ENCODE measurements around the gene SAMD13. TPM values are rescaled to one million over a fixed set of nuclear protein-coding genes. Genes with fewer than 3 reads are reported as not detected.

The SAMD13 gene, protein sequence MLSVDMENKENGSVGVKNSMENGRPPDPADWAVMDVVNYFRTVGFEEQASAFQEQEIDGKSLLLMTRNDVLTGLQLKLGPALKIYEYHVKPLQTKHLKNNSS
- 0.10 TPM for polyA plus RNA-seq (2013, experiment 1 of 2; ENCODE audit: insufficient read length)
- 0.16 TPM for polyA plus RNA-seq (2013, experiment 2 of 2; ENCODE audit: insufficient read length)

- peak; percentile 40 for DNase-seq
Measured at GRCh38 chr1:84301004-84301784, at the start of gene SAMD13. TSS of gene SAMD13 (plus strand) at chr1:84301708. CDS start at chr1:84303235, 1,527 bp downstream.

DNA sequence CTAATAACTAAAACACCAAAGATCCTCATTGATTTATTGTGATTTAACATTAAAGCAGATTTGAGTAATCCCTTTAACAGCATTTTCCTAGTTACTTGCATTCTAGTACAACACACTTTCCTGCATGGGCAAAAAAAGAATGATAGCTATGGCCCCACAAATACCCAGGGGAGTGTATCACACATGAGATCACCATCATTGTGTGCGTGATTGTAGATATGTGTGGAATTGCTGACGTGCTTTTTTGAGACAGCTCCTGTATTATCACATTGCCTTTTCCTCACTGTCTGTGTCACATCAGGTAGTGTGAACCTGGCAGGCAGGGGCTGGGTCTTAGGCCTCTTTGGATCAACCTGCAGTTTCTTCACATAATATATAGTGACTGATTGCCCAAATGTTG, 48.5 kb upstream of the SAMD13 start:
- peak; percentile 74 for DNase-seq

DNA sequence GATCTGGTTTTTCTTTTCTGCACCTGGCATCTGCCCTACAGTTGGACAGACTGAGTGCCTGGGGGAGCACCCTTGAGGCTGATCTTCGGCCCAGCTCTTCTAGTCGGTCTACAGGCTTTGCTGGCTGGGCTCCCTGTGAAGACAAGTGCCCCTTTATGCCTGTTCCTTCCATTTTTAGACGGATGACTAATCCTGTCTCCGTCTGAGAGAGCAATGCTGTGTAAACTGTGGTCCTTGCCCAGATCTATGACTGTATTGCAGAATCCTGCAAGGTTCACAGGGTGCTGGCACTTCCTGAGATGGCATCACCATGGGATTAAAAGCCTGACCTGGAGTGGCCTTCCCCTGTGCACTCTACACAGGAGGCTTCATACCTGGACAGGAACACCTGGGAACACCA, 47.6 kb upstream of the SAMD13 start:
- DNase-seq, result peak; percentile 90

DNA sequence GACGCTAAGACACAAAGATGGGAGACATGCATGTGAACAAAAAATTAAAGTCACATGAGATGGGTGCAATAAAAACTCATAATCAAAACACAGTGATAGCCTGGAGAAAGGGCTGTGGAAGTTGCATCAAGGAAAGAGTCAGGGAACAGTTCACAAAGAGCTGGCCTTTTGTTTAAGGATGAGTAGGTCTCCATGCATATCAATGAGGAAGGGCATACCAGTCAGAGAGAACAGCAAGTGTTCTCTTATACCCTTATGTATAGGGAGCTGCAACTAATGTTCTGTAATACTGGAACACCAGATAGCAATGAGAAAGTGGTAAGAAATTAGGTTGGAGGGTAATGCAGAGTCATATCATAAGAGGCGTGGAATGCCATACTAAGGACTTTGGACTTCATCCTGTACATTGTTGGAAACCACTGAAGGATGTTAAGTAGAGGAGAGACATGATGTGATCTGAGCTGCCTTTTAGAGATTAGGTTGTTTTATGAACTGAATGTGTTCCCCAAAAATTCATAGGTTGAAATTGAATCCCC, 46.7 kb upstream of the SAMD13 start:
- no peak for DNase-seq

- DNase-seq, result no peak
Measured at GRCh38 chr1:84255582-84255981, 45.9 kb upstream of the SAMD13 start.

DNA sequence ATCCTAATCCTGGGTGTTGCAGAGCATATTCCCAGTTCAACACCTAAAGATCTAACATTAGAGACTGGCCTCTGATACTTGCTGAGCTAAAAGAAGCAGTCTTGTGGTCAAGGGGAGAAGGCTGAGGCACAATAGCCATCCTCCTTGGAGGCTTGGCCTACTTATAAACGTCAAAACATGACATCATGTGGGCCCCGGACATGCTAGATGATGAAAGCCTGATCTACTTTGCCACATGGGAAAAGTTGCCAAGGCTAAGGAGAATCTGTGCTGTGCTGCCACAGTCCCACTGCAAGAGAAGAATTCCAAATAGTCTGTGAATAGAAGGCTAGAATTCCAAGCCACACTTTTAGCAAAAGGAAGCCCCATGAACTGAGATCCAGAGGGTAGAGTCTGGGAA, 43.9 kb upstream of the SAMD13 start:
- DNase-seq, result no peak

GRCh38 chr1:84259376-84259775, 42.1 kb upstream of the SAMD13 start:
- no peak for DNase-seq

- DNase-seq, result no peak
Measured at GRCh38 chr1:84259989-84260388, 41.5 kb upstream of the SAMD13 start.

- no peak for DNase-seq
Measured at GRCh38 chr1:84260852-84261518, 40.5 kb upstream of the SAMD13 start.

GRCh38 chr1:84264961-84265360, 36.5 kb upstream of the SAMD13 start:
- DNase-seq, result no peak

GRCh38 chr1:84265867-84266266, 35.6 kb upstream of the SAMD13 start:
- DNase-seq, result no peak

DNA sequence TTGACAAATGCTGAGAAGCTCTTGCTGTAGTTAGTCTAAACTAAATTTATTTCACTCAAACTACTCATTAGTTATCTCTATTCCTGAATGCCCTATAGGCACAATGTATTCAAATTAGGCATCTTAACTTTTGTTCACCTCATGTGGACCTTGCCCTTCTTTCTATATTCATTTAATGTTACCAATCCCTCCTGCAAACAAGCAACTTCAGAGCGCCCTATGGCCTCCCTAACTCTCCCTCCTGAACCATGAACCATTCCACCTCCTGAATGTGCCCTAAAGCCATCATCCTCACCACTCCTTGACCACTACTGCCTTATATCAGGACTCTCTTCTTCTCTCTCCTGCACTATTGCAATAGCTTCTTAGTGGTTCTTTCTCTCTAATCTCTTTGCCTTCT, 34.8 kb upstream of the SAMD13 start:
- DNase-seq, result no peak

DNA sequence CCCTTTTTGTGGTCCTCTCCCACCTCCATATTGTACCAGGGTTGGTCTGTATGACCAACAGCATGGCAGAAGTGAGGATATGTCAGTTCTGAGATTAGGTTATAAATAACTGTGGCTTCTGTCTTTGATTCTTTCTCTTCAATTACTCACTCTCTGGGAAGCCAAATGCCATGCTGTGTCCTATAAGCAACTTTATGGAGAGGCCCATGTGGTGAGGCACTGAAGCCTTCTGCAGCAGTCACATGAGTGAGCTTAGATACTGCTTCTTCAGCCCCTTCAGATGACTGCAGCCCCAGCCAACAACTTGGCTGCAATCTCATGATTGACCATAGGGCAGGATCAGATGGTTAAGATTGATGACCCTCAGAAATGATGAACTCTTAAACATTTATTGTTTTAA, 34.0 kb upstream of the SAMD13 start:
- DNase-seq, result no peak

DNA sequence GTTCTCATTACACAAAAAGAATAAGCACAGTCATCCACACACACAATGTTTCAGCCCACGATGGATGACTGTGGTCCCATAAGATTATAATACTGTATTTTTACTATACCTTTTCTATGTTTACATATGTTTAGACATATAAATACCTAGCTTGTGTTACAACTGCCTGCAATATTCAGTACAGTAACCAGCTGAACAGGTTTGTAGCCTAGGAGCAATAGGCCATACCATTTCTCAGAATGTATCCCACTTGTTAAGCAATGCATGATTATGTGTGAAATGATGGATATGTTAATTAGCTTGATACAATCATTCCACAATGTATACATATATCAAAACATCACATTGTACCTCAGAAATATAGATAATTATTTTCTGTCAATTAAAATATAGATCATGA, 33.2 kb upstream of the SAMD13 start:
- DNase-seq, result no peak

DNA sequence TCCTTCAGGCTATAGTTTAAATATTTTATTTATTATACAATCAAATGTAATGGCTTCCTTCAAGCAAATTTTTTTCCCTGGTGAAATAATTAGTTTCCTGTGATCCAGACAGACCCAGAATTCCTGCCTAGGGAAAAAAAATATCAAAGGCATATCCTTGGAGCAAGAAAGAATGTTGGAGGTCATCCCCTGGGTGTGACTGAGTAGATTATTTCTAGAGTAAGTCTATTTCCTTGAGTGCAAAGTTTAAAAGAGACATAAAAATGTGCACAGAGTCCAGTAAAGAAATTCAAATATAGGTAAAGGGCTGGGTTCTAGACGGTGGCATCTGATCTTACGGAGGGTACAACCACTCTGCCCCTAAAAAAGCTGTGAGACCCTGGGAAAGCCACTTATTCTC, 32.2 kb upstream of the SAMD13 start:
- DNase-seq, result no peak

DNA sequence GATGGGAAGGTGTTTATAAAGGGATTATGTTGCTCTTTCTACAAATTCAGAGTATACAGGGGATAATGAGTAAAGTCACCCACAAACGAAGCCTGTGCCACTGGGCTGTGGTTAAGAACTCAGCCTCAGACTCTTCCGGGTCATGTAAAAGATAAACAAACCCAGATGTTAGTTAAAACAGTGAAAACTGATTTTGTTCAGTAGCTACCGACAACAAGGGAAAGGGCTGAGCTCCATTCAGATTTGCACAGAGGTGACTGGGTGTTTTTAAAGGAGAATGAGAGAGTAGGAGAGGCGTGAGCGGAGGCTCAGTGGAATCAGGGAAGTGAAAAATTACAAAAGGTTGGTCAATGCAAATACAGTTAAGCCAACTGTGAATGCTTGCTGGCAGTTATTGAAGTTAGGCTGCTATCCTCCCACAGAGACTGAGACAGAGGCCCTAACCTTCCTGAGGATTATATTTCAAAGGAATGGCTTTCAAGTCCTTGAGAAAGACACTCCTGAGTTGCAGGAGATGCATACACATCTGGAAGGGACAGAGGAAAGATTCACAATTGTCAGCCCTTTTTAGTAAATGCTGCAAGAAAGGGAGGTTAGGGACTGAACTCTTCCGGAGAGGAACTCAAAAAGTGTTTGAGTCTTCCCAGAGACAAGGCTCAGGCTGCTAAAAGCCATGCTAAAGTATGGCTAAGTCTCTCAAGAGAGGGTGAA, 29.9 kb upstream of the SAMD13 start:
- DNase-seq, result no peak

DNA sequence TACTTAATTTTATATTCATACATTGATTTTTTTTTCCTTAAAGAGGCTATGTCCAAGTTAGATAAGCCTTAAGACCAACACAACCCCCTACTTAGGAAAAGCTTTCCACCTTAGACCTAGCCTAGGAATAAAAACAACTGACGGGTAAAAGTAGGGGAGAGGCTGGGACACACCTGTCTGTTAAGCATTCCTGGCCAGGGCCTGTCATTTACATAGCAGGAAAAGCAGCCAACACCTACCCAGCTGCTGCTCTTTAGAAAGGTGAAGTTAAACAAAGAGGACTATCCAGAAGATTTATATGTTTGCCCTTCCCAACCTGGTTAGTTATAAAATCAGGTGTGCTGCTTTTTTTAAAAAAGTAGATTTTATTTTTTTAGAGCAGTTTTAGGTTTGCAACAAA, 29.1 kb upstream of the SAMD13 start:
- DNase-seq, result no peak

DNA sequence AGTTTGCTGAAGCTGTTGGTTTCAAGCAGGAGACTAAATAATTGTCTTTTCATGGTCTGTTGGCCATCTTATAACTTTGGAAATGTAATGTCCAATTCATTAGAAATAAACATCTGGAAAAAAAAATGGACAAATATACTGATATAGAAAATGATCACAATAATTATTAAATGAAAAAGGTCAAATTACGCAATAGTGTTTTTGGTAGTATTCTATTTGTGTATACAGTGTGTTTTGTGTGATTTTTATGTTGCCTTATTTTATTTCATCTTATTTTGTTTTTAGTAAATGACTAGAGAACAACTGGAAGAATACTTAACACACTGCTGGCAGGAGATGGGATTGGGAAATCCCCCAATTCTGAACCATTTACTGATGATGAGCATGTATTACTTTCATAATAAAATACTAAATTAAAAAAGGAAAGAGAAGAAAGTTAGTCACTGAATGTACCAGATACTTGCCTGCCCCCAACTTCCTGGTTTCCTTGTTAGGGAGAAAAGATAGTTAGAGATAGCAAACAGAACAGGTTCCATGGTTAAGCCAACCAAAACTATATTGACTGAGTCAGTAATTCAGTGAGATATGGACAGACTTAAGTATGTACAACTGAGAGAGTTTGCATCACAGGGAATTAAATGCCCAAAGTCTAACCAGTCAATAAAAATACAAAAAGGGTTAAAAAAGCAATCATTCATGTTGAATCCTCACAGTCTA, 24.0 kb upstream of the SAMD13 start:
- DNase-seq, result no peak

- no peak for DNase-seq
Measured at GRCh38 chr1:84278905-84279304, 22.6 kb upstream of the SAMD13 start.

GRCh38 chr1:84280912-84281311, 20.6 kb upstream of the SAMD13 start:
- DNase-seq, result no peak

GRCh38 chr1:84282780-84283333, 18.7 kb upstream of the SAMD13 start:
- DNase-seq, result no peak

- DNase-seq, result no peak
Measured at GRCh38 chr1:84283381-84283780, 18.1 kb upstream of the SAMD13 start.

Data from fibroblast of skin of back (primary cell).